H1 (cell line): ENCODE results near the gene WASHC4. TPM values are rescaled to one million over a fixed set of nuclear protein-coding genes. Genes with fewer than 3 reads are reported as not detected.

ENCODE experiments used
- CTCF ChIA-PET: fragments of 300-600 bp; sonication (Branson Sonifier 250); formaldehyde crosslinking; loops from one replicate; lab custom pipeline; 2021; ENCODE audit not compliant: partially characterized antibody; lab: Charles Lee
- POLR2A ChIA-PET: fragments of 300-600 bp; sonication (Branson Sonifier 250); formaldehyde crosslinking; loops from one replicate; lab custom pipeline; 2021; ENCODE audit warnings: inconsistent platforms; ENCODE audit not compliant: partially characterized antibody; lab: Charles Lee
- DNase-seq, 2 experiments: peaks; one replicate each; pipeline versions ENCODE4 v3.0.0 to v3.0.0-alpha.2; 2010 to 2022; ENCODE audit warnings: low spot score in 2 of 2, low read depth in 1 of 2, mixed read lengths in 1 of 2
- FAIRE-seq: peaks from 2 replicates; lab custom pipeline; 2011; peaks lifted over from hg19 to GRCh38; lab: Jason Lieb, UNC
- H2AFZ ChIP-seq: 2 replicates; pipeline ENCODE4 v1.8.1; 2012; ENCODE audit warnings: low read length, inconsistent platforms
- H2AK5ac ChIP-seq: 2 replicates; pipeline ENCODE4 v1.6.1; 2013; ENCODE audit warnings: low read depth, low read length
- H2BK120ac ChIP-seq: replicated peaks from 2 replicates; pipeline ENCODE3; 2013; ENCODE audit warnings: low read depth, low read length, inconsistent platforms
- H2BK12ac ChIP-seq: 2 replicates; pipeline ENCODE4 v1.6.1; 2013; ENCODE audit warnings: low read depth, low read length
- H2BK15ac ChIP-seq: 2 replicates; pipeline ENCODE4 v1.6.1; 2013; ENCODE audit warnings: low read length
- H2BK20ac ChIP-seq: 2 replicates; pipeline ENCODE4 v1.6.1; 2013; ENCODE audit warnings: low read length
- H2BK5ac ChIP-seq: 2 replicates; pipeline ENCODE4 v1.6.1; 2013; ENCODE audit warnings: low read depth, low read length
- H3K14ac ChIP-seq: 2 replicates; pipeline ENCODE4 v1.6.1; 2013; ENCODE audit warnings: inconsistent platforms; ENCODE audit not compliant: insufficient read length
- H3K18ac ChIP-seq: 2 replicates; pipeline ENCODE4 v1.6.1; 2013; ENCODE audit warnings: low read length; ENCODE audit errors: extremely low read depth
- H3K23ac ChIP-seq: 2 replicates; pipeline ENCODE4 v1.6.1; 2013; ENCODE audit warnings: inconsistent platforms; ENCODE audit not compliant: insufficient read length
- H3K23me2 ChIP-seq: 2 replicates; pipeline ENCODE4 v1.6.1; 2013; ENCODE audit warnings: low read depth, low read length
- H3K27ac ChIP-seq: 2 replicates; pipeline ENCODE4 v1.6.1; 2011; ENCODE audit warnings: low read depth, low read length, inconsistent platforms
- H3K27me3 ChIP-seq, 4 experiments: replicated peaks in 1 of 4; 1 replicate in 1 of 4; 2 replicates in 3 of 4; pipeline versions ENCODE4 v1.6.1 to v1.8.1; 2011 to 2013; ENCODE audit warnings: low read length in 3 of 4, mild to moderate bottlenecking in 3 of 4, inconsistent platforms in 2 of 4, mixed read lengths in 2 of 4, moderate library complexity in 1 of 4; ENCODE audit not compliant: control insufficient read depth in 3 of 4, insufficient read depth in 3 of 4; ENCODE audit errors: extremely low read depth in 1 of 4
- H3K36me3 ChIP-seq, 4 experiments: 2 replicates each; pipeline versions ENCODE4 v1.6.1 to v1.8.1; 2011 to 2013; ENCODE audit warnings: mild to moderate bottlenecking in 4 of 4, low read length in 3 of 4, moderate library complexity in 2 of 4, control low read depth in 1 of 4, inconsistent platforms in 1 of 4; ENCODE audit not compliant: insufficient read depth in 4 of 4, control insufficient read depth in 2 of 4
- H3K4ac ChIP-seq: replicated peaks from 2 replicates; pipeline ENCODE3; 2013; ENCODE audit warnings: low read length, low read depth, mixed read lengths, inconsistent platforms; ENCODE audit not compliant: insufficient read length
- H3K4me1 ChIP-seq, 4 experiments: replicated peaks in 1 of 4; 1 replicate in 1 of 4; 2 replicates in 3 of 4; pipeline versions ENCODE4 v1.6.1 to v1.8.1; 2011 to 2013; ENCODE audit warnings: low read length in 3 of 4, inconsistent platforms in 2 of 4, mixed read lengths in 1 of 4; ENCODE audit not compliant: insufficient read depth in 4 of 4, control insufficient read depth in 3 of 4
- H3K4me2 ChIP-seq, 2 experiments: 2 replicates each; pipeline versions ENCODE4 v1.6.1 to v1.8.1; 2011 to 2013; ENCODE audit warnings: low read depth in 2 of 2, low read length in 2 of 2, control low read depth in 1 of 2, inconsistent platforms in 1 of 2, mild to moderate bottlenecking in 1 of 2; ENCODE audit not compliant: insufficient read depth in 1 of 2
- H3K4me3 ChIP-seq, 4 experiments: fragments of 200-600, 300-600 bp in 1 of 4; sonication (generic), shearing (Covaris generic), sonication (Bioruptor Twin) in 1 of 4; 2 replicates each; pipeline versions ENCODE4 v1.5.1 to v1.8.1; 2011 to 2016; ENCODE audit warnings: low read length in 4 of 4, low read depth in 3 of 4, control low read depth in 2 of 4, inconsistent platforms in 2 of 4, mild to moderate bottlenecking in 2 of 4, mixed read lengths in 1 of 4, moderate library complexity in 1 of 4; ENCODE audit not compliant: insufficient read depth in 2 of 4; ENCODE audit errors: extremely low read depth in 1 of 4
- H3K56ac ChIP-seq: replicated peaks from 2 replicates; pipeline ENCODE3; 2013; ENCODE audit warnings: low read depth, mild to moderate bottlenecking, mixed read lengths, low read length, inconsistent platforms; ENCODE audit not compliant: insufficient read length
- H3K79me1 ChIP-seq: 2 replicates; pipeline ENCODE4 v1.6.1; 2013; ENCODE audit warnings: low read depth, low read length, control low read depth
- H3K79me2 ChIP-seq, 2 experiments: 2 replicates each; pipeline versions ENCODE4 v1.6.1 to v1.8.1; 2012 to 2013; ENCODE audit warnings: low read length in 2 of 2, mild to moderate bottlenecking in 2 of 2, inconsistent platforms in 1 of 2; ENCODE audit not compliant: insufficient read depth in 2 of 2, control insufficient read depth in 1 of 2
- H3K9ac ChIP-seq, 4 experiments: replicated peaks in 1 of 4; 1 replicate in 1 of 4; 2 replicates in 3 of 4; pipeline versions ENCODE4 v1.6.1 to v1.8.1; 2011 to 2013; ENCODE audit warnings: low read depth in 3 of 4, low read length in 3 of 4, control low read depth in 2 of 4, mild to moderate bottlenecking in 2 of 4, moderate library complexity in 2 of 4, inconsistent platforms in 1 of 4; ENCODE audit errors: extremely low read depth in 1 of 4
- H3K9me3 ChIP-seq, 2 experiments: 2 replicates each; pipeline versions ENCODE4 v1.6.1 to v1.8.1; 2012 to 2013; ENCODE audit warnings: mild to moderate bottlenecking in 2 of 2, moderate library complexity in 2 of 2, control low read depth in 1 of 2, inconsistent platforms in 1 of 2, low read depth in 1 of 2, low read length in 1 of 2, mixed read lengths in 1 of 2; ENCODE audit not compliant: insufficient read depth in 2 of 2
- H4K20me1 ChIP-seq, 2 experiments: replicated peaks in 1 of 2; 2 replicates each; pipeline versions ENCODE3 to v1.8.1; 2011 to 2013; ENCODE audit warnings: inconsistent platforms in 2 of 2, low read length in 2 of 2, mild to moderate bottlenecking in 1 of 2; ENCODE audit not compliant: insufficient read depth in 2 of 2, control insufficient read depth in 1 of 2
- H4K5ac ChIP-seq: 2 replicates; pipeline ENCODE4 v1.6.1; 2013; ENCODE audit warnings: low read length, low read depth, mixed read lengths, inconsistent platforms; ENCODE audit not compliant: insufficient read length
- H4K8ac ChIP-seq: 2 replicates; pipeline ENCODE4 v1.8.0; 2013; ENCODE audit warnings: mild to moderate bottlenecking, moderate library complexity, low read length, inconsistent platforms; ENCODE audit not compliant: insufficient read depth; ENCODE audit errors: extremely low read depth
- H4K91ac ChIP-seq: replicated peaks from 2 replicates; pipeline ENCODE3; 2013; ENCODE audit warnings: low read length, mixed read lengths, inconsistent platforms; ENCODE audit not compliant: insufficient read length
- BACH1 ChIP-seq: IDR thresholded peaks from 2 replicates; pipeline ENCODE4 v1.6.1; 2012; ENCODE audit warnings: low read length, improper control_type of control experiment
- CTCF ChIP-seq, 3 experiments: IDR thresholded peaks; 1 replicate in 2 of 3; 2 replicates in 1 of 3; pipeline versions ENCODE4 v1.5.1 to v1.6.1; 2011; ENCODE audit warnings: low read length in 3 of 3, mild to moderate bottlenecking in 3 of 3, inconsistent platforms in 2 of 3, low read depth in 1 of 3, moderate library complexity in 1 of 3; ENCODE audit not compliant: insufficient read depth in 1 of 3; ENCODE audit errors: control extremely low read depth in 1 of 3
- EGR1 ChIP-seq: IDR thresholded peaks from 2 replicates; pipeline ENCODE4 v1.6.1; 2011; ENCODE audit warnings: low read depth, low read length, borderline replicate concordance
- EP300 ChIP-seq, 2 experiments: IDR thresholded peaks; 1 replicate in 1 of 2; 2 replicates in 1 of 2; pipeline ENCODE4 v1.6.1; 2011 to 2012; ENCODE audit warnings: low read depth in 2 of 2, low read length in 2 of 2, mild to moderate bottlenecking in 2 of 2, borderline replicate concordance in 1 of 2, inconsistent platforms in 1 of 2, moderate library complexity in 1 of 2
- FOSL1 ChIP-seq: IDR thresholded peaks from 2 replicates; pipeline ENCODE4 v1.6.1; 2011; ENCODE audit warnings: mild to moderate bottlenecking, low read depth, low read length, moderate library complexity; ENCODE audit not compliant: insufficient read depth
- JUND ChIP-seq: IDR thresholded peaks from 2 replicates; pipeline ENCODE4 v1.6.1; 2011; ENCODE audit warnings: mild to moderate bottlenecking, improper control_type of control experiment, low read length
- SIRT6 ChIP-seq: IDR thresholded peaks from one replicate; pipeline ENCODE4 v1.7.1; 2012; ENCODE audit warnings: low read length, inconsistent platforms
- SIX5 ChIP-seq: IDR thresholded peaks from 2 replicates; pipeline ENCODE4 v1.6.1; 2011; ENCODE audit warnings: mild to moderate bottlenecking, low read depth, low read length
- TEAD4 ChIP-seq: IDR thresholded peaks from 2 replicates; pipeline ENCODE4 v1.6.1; 2012; ENCODE audit warnings: low read depth, low read length, inconsistent platforms, mixed read lengths
- YY1 ChIP-seq: IDR thresholded peaks from 2 replicates; pipeline ENCODE4 v1.6.1; 2011; ENCODE audit warnings: low read depth, mild to moderate bottlenecking, low read length
- WGBS, 2 experiments: shearing (Covaris generic) in 1 of 2; methylation state at CpG; one replicate each; pipeline versions ENCODE4 v1.1.6 to v1.1.7; 2013 to 2015; ENCODE audit warnings: low lambda C conversion rate in 2 of 2, mixed read lengths in 2 of 2, inconsistent platforms in 1 of 2, low coverage in 1 of 2, missing lambda C conversion rate in 1 of 2; ENCODE audit not compliant: insufficient replicate concordance in 2 of 2, insufficient coverage in 1 of 2, insufficient read length in 1 of 2; ENCODE audit errors: extremely low coverage in 1 of 2, missing lambda C conversion rate in 1 of 2; 5-methylcytosine and 5-hydroxymethylcytosine counted together
- polyA plus RNA-seq, 7 experiments: library from polyadenylated mRNA; depleted of rRNA in 3 of 7; stranded (reverse) in 5 of 7; unstranded in 2 of 7; fragments of >200 nt in 5 of 7; fragments of 200-250 nt in 2 of 7; gene quantifications; 1 replicate in 5 of 7; 2 replicates in 1 of 7; 4 replicates in 1 of 7; pipeline versions ENCODE4 v1.2.1 to v1.2.3, GENCODE V29; 2011 to 2013; ENCODE audit warnings: missing spikeins in 2 of 7, mixed read lengths in 2 of 7
- total RNA-seq: library from RNA; stranded (reverse); fragmentation: NEBNext Ultra II Directional; extraction: Animal tissue kit (Norgen Biotek cat#: 25700); gene quantifications from 2 replicates; pipeline ENCODE4 v1.2.1, GENCODE V29; 2021
- TF ChIP-seq, protein P1 (sequence below): IDR thresholded peaks from 2 replicates; pipeline ENCODE4 v1.6.1; 2012; ENCODE audit warnings: inconsistent platforms

The WASHC4 gene
- total and polyA plus RNA-seq, 2 of the 8 experiments (the other 6 are each of a cell fraction or from before 2014, with no cell fraction given), result 13.0 to 38.5 TPM

DNA sequence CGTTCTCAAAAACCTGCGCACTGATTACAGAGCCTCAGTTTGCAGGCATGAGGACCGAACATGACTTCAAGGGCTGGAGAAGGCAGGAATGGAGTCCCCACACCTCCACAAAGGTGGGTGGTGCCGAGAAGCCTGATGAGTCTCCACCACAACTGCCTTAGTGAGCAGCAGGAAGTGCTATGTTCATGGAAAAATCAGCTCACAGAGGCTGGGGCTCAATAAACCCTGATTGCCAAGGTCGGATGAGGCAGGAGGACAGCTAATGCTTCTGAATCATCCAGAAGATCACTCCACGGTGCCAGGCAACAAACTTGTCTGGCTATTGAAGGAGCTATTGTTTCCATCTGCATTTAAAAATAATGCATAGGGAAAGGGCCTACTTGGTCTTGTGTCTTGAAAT, 97.4 kb downstream of the WASHC4 start:
- Histone ChIP-seq H2AFZ (no peak overlapping the region), H4K8ac (no peak overlapping the region; the same call in 1 of the 2 replicates), H3K4me2 (no peak overlapping the region), H3K27ac (no peak overlapping the region), H3K79me2 (no peaks in the 10 kb centered on the region), H4K20me1 (peaks cover 0 to 1% of the 10 kb centered on the region in 2 experiments), H3K56ac (no peak overlapping the region), H2BK15ac (no peak overlapping the region), H3K14ac (no peak overlapping the region), H3K9ac (no peak overlapping the region), H3K4ac (no peak overlapping the region), H3K18ac (no peak overlapping the region), H2BK5ac (no peak overlapping the region), H2BK20ac (no peak overlapping the region), H2BK12ac (no peak overlapping the region), H3K79me1 (no peaks in the 10 kb centered on the region), H4K91ac (no peak overlapping the region), H3K4me3 (no peak overlapping the region), H4K5ac (no peak overlapping the region), H3K23ac (no peak overlapping the region), H3K9me3 (no peaks in the 10 kb centered on the region), H2BK120ac (no peak overlapping the region), H2AK5ac (no peak overlapping the region), H3K36me3 (peaks cover 0 to 15% (median 5%) of the 10 kb centered on the region in 4 experiments; a peak in 3 of 8 replicates), H3K27me3 (no peaks in the 10 kb centered on the region), H3K4me1 (no peaks in the 10 kb centered on the region; a peak in 2 of 7 replicates), H3K23me2 (no peaks in the 10 kb centered on the region)
- FAIRE-seq (no peak), DNase-seq (no peak)
- CTCF ChIA-PET, result interaction anchor here (0.7 to 1.4 kb wide), 5 partner anchors 9 to 72 kb away, joined by 3 to 5 read pairs (median 3); no protein-coding TSS in a partner anchor
- 90% methylated on average over 6 of the region's 6 CpGs; no CpG with 5 or more reads in 1 of the 2 experiments for WGBS, 2 experiments
- POLR2A ChIA-PET, result interaction anchor here (1.3 to 1.6 kb wide), 2 partner anchors 11 to 97 kb away, joined by 3 read pairs; partner anchors contain the start of gene WASHC4
- TF ChIP-seq, protein P1, sequence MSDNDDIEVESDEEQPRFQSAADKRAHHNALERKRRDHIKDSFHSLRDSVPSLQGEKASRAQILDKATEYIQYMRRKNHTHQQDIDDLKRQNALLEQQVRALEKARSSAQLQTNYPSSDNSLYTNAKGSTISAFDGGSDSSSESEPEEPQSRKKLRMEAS, result no peak
- TF ChIP-seq YY1, result no peak
- no peak for TF ChIP-seq JUND
- TF ChIP-seq SIRT6, result no peak
- TF ChIP-seq SIX5, result no peak
- no peak for TF ChIP-seq TEAD4
- TF ChIP-seq BACH1, result no peak
- no peak for TF ChIP-seq EP300 (IDR thresholded peaks at IDR 0.05; ENCODE audit: borderline replicate concordance in 1 of 2, low read depth in 2 of 2, low read length in 2 of 2)
- TF ChIP-seq EGR1, result no peak
- TF ChIP-seq FOSL1, result no peak
- no peak for TF ChIP-seq CTCF (IDR thresholded peaks at IDR 0.05; ENCODE audit: control extremely low read depth in 1 of 3, insufficient read depth in 1 of 3, low read depth in 1 of 3, low read length in 3 of 3)
